A549 (cell line): ENCODE measurements around the gene POC1A.
"Not testable (repeated sequence)": the region's sequence is repeated elsewhere in the genome, so short reads cannot be mapped to it uniquely, and the experiment has no call there.

Experiments used
- BCL3 ChIP-seq: fragments of >200 bp; sonication (Bioruptor Twin); formaldehyde crosslinking; IDR thresholded peaks from 3 replicates; pipeline ENCODE4 v1.6.1; 2016
- BHLHE40 ChIP-seq: IDR thresholded peaks from 2 replicates; pipeline ENCODE4 v1.6.1; 2012; ENCODE audit warnings: low read depth, low read length, inconsistent platforms
- CBX2 ChIP-seq: fragments of 200-600 bp; sonication (generic); IDR thresholded peaks from 2 replicates; pipeline ENCODE4 v1.6.1; 2016; ENCODE audit warnings: low read depth, mild to moderate bottlenecking, borderline replicate concordance
- CEBPB ChIP-seq, 2 experiments: fragments of >200 bp in 1 of 2; sonication (Bioruptor Twin) in 1 of 2; formaldehyde crosslinking in 1 of 2; IDR thresholded peaks; 2 replicates each; pipeline ENCODE4 v1.6.1; 2012 to 2016
- CHD4 ChIP-seq: fragments of 200-600 bp; sonication (generic); IDR thresholded peaks from 2 replicates; pipeline ENCODE4 v1.6.1; 2016; ENCODE audit warnings: antibody characterized with exemption, mild to moderate bottlenecking, borderline replicate concordance
- EHF ChIP-seq: fragments of 250-450 bp; sonication (Bioruptor Pico); IDR thresholded peaks from 2 replicates; pipeline ENCODE4 v1.5.0; 2020; ENCODE audit warnings: mild to moderate bottlenecking
- EP300 ChIP-seq, 2 experiments: fragments of >200 bp; sonication (Bioruptor Twin); formaldehyde crosslinking; IDR thresholded peaks; 2 replicates in 1 of 2; 3 replicates in 1 of 2; pipeline ENCODE4 v1.6.1; 2016 to 2017
- FOSL2 ChIP-seq, 2 experiments: fragments of 450-650 bp in 1 of 2; fragments of >200 bp in 1 of 2; sonication (Bioruptor Twin) in 1 of 2; formaldehyde crosslinking; IDR thresholded peaks; 2 replicates each; pipeline versions ENCODE4 v1.5.0 to v1.6.1; 2016 to 2020; ENCODE audit warnings: mild to moderate bottlenecking in 1 of 2, moderate library complexity in 1 of 2
- MAFK ChIP-seq: fragments of 450-650 bp; IDR thresholded peaks from 2 replicates; pipeline ENCODE4 v1.6.1; 2014; ENCODE audit not compliant: partially characterized antibody
- POLR2A ChIP-seq: IDR thresholded peaks from 2 replicates; pipeline ENCODE4 v1.6.1; 2012; ENCODE audit warnings: mild to moderate bottlenecking, low read length
- RAD21 ChIP-seq, 2 experiments: fragments of >200 bp in 1 of 2; sonication (Bioruptor Twin) in 1 of 2; formaldehyde crosslinking in 1 of 2; IDR thresholded peaks in 1 of 2; conservative IDR thresholded peaks in 1 of 2; 2 replicates in 1 of 2; 3 replicates in 1 of 2; pipeline ENCODE4 v1.6.1; 2012 to 2018; ENCODE audit warnings: inconsistent platforms in 1 of 2
- ZC3H11A ChIP-seq: fragments of 450-650 bp; IDR thresholded peaks from 2 replicates; pipeline ENCODE4 v1.6.1; 2014; ENCODE audit warnings: antibody characterized with exemption, mild to moderate bottlenecking
- ZNF302 ChIP-seq: fragments of 250-450 bp; sonication (Bioruptor Pico); IDR thresholded peaks from 2 replicates; pipeline ENCODE4 v1.9.0; 2021; ENCODE audit warnings: inconsistent platforms, mild to moderate bottlenecking, moderate library complexity
- TF ChIP-seq, protein P1 (sequence below): fragments of >200 bp; sonication (Bioruptor Twin); formaldehyde crosslinking; IDR thresholded peaks from 3 replicates; pipeline ENCODE4 v1.5.1; 2016

GRCh38 chr3:52033748-52034147 is 120.5 kb downstream of the POC1A start:
- not testable (repeated sequence) for TF ChIP-seq CHD4; MAFK; BCL3; ZC3H11A; BHLHE40; EHF (CRISPR knock-in tag); CEBPB (IDR thresholded peaks at IDR 0.05); EP300 (IDR thresholded peaks at IDR 0.05); RAD21 (conservative IDR thresholded peaks at IDR 0.05 in 1 of 2, IDR thresholded peaks at IDR 0.05 in 1 of 2); FOSL2 (IDR thresholded peaks at IDR 0.05); FOSL2 (CRISPR knock-in tag; IDR thresholded peaks at IDR 0.05); POLR2A; CBX2; ZNF302 (CRISPR knock-in tag)
- TF ChIP-seq, protein P1, sequence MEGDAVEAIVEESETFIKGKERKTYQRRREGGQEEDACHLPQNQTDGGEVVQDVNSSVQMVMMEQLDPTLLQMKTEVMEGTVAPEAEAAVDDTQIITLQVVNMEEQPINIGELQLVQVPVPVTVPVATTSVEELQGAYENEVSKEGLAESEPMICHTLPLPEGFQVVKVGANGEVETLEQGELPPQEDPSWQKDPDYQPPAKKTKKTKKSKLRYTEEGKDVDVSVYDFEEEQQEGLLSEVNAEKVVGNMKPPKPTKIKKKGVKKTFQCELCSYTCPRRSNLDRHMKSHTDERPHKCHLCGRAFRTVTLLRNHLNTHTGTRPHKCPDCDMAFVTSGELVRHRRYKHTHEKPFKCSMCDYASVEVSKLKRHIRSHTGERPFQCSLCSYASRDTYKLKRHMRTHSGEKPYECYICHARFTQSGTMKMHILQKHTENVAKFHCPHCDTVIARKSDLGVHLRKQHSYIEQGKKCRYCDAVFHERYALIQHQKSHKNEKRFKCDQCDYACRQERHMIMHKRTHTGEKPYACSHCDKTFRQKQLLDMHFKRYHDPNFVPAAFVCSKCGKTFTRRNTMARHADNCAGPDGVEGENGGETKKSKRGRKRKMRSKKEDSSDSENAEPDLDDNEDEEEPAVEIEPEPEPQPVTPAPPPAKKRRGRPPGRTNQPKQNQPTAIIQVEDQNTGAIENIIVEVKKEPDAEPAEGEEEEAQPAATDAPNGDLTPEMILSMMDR: not testable (repeated sequence)
